Fibroblast of mammary gland (primary cell): ENCODE measurements around the gene KRTAP1-4.
"Not testable (repeated sequence)": the region's sequence is repeated elsewhere in the genome, so short reads cannot be mapped to it uniquely, and the experiment has no call there.

Experiments
- DNase-seq: peaks from one replicate; pipeline ENCODE4 v3.0.0-alpha.2; 2010; ENCODE audit warnings: low read depth
- H3K4me3 ChIP-seq: 2 replicates; pipeline ENCODE4 v1.5.1; 2011; ENCODE audit warnings: low read depth, mild to moderate bottlenecking, low read length, moderate library complexity; ENCODE audit not compliant: control insufficient read depth
- CTCF ChIP-seq: conservative IDR thresholded peaks from 2 replicates; pipeline ENCODE4 v1.5.1; 2011; ENCODE audit warnings: low read depth, low read length, inconsistent platforms; ENCODE audit not compliant: control insufficient read depth, insufficient read depth

KRTAP1-4 gene

DNA sequence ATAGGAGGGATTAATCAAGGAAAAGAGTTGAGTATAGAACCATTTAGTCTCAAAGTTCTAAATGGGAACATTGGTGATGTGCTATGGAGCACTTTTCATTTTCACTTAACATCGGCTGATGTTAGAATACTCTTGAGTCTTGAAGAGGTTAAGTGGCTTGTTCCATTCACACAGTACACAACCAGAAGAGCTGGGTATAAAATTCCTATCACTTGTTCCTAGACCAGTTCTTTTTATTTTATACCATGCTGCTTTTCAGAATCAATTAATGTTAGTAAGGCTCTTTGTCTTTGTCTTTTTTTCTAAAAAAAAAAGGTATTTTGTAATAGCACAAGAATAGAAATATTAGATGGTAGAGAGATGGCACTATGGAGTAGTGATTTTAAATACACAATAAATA is 13.0 kb upstream of the KRTAP1-4 start:
- no peak for TF ChIP-seq CTCF
- DNase-seq, result no peak
- H3K4me3 ChIP-seq, result no peak overlapping the region

GRCh38 chr17:41040783-41041571 is 11.0 kb upstream of the KRTAP1-4 start, which contains the start of gene KRTAP1-1:
KRTAP1-1 (minus strand) TSS chr17:41041450; CDS start chr17:41041397, 53 bp downstream.
- DNase-seq, result peak; percentile 38
- not testable (repeated sequence) for H3K4me3 ChIP-seq

DNA sequence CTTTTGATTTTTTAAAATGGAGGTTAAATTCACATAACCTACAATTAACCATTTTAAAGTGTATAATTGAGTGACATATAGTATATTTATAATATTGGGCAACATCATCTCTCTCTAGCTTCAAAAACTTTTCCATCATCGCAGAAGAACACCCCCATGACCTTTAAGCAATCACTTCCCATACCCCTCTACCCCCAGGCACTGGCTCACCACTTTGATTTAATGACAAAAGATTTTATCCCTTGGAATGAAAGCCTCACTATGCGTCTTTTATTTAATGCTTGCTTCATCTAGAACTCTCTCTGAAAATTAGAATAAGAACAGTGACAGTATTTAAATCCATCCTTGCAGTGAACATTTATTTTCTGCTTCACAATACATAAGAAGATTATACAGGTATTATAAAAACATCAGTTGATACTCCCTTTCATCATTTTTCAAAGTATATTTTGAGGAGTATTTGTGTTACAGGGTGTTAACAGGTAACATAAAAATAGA is 7.9 kb upstream of the KRTAP1-4 start:
- no peak overlapping the region for H3K4me3 ChIP-seq
- no peak for TF ChIP-seq CTCF
- DNase-seq, result no peak

- H3K4me3 ChIP-seq, DNase-seq: not testable (repeated sequence)
Observed at GRCh38 chr17:41034346-41034935, 4.4 kb upstream of the KRTAP1-4 start, which contains the start of gene KRTAP1-3. KRTAP1-3 (minus strand) TSS chr17:41034874; CDS start chr17:41034821, 53 bp downstream.

DNA sequence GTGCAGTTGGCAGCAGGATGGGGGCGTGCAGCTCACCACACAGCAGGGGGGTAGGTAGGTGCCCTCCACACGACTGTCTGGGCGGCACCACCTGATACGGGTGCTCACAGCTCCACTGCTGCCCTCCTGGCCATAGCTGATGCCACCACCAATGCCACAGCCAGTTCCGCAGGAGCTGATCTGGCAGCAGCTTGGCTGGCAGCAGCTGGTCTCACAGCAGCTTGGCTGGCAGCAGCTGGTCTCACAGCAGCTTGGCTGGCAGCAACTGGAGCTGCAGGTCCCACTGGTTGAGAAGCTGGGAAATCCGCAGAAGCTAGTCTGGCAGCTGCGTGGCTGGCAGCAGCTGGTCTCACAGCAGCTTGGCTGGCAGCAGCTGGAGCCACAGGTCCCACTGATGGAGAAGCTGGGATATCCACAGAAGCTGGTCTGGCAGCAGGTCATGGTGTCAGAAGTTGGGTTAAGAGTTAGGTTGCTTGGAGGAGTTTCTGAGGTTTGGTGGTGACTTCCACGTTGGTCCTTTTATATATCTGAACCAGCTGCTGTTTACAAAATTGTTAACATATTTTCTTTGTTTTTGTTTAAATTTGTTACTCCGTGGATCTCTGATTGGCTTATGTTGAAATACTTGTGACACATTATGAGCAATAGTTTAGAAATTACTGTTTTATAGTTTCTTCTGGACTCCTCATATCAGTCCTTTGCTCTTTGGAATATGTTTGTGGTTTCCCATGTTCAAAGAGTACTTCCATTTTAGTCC is 3.1 kb downstream of the KRTAP1-4 start, which contains the start of gene KRTAP1-5:
TSS of gene KRTAP1-5 (minus strand) at position 494 of the 757 bp plus-strand sequence. CDS start at position 441, 53 bp downstream.
- peak; percentile 88 for DNase-seq
- no peak for TF ChIP-seq CTCF

DNA sequence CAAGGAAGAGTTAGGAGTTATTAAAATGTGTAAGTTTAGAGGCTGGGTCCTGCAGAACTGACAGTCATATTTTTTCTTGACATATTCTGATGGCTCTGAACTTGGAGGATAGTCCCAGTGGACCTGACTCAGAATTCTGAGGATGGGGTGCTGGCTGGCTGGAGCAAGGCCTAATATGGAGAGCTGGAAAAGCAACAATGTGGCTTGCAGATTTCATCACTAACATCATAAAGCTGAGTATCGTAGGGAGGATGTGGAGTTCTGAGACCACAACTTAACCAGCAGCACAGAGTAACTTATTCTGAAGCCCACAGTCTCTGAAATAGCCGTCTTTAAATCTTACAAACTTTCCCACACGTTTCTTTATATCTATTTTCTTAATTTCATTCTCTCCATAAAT is 5.3 kb downstream of the KRTAP1-4 start:
- TF ChIP-seq CTCF, result no peak
- H3K4me3 ChIP-seq, result no peak overlapping the region
- DNase-seq, result peak; percentile 57

More for the DNA sequence above, 3.1 kb downstream of the KRTAP1-4 start, which contains the start of gene KRTAP1-5:
- H3K4me3 ChIP-seq, result no peak within 1 kb of the TSS

- no peak for DNase-seq
- H3K4me3 ChIP-seq, result no peak overlapping the region
- no peak for TF ChIP-seq CTCF
Observed at GRCh38 chr17:41020336-41020735, 9.7 kb downstream of the KRTAP1-4 start.
